Measurements from ENCODE around the gene MAP3K3.

The MAP3K3 gene

DNA sequence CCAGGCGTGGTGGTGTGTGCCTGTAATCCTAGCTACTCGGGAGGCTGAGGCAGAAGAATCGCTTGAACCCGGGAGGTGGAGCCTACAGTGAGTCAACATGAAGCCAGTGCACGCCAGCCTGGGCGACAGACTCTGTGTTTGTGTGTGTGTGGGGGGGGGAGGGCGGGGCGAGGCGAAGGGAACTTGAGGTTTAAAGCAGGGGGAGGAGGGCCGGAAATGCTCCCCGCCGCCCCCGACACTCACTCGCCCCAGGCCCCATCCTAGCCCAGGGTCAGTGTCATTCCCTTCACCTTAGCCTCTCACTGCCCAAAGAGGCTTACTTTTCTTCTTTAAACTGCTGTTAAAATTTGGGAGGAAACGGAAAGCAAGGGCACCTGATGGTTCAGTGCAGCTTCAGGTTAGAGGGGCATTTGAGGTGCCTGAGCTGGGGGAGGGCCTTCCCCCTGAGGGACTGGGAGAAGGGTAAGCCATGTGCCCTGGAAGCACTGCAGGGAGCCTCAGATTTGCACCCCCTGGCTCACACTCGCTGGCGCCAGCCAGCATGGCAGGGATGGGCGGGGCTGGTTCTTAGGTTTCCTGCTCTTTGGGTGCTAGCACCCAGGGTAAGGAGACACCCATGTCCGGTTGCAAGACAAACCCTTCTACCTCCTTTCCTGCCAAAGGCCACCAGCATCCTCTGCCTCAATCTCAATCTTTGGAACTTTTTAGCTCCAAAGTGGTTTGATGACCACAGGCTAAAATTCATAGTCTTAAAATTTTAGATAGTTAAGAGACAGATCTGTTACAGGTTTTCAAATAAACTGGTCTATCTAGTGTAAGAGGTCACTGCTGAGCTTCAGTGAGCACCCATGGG lies 79.9 kb downstream of the MAP3K3 start:
- TF ChIP-seq, protein P1, sequence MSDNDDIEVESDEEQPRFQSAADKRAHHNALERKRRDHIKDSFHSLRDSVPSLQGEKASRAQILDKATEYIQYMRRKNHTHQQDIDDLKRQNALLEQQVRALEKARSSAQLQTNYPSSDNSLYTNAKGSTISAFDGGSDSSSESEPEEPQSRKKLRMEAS (IDR thresholded peaks at IDR 0.05) = no peak
- TF ChIP-seq NFIC (IDR thresholded peaks at IDR 0.05) (no peak), CREB1 (IDR thresholded peaks at IDR 0.05; ENCODE audit: low read depth) (no peak), TCF12 (IDR thresholded peaks at IDR 0.05; ENCODE audit: low read depth) (no peak), TEAD4 (IDR thresholded peaks at IDR 0.05) (no peak)

- no peak for TF ChIP-seq CREB1 (IDR thresholded peaks at IDR 0.05; ENCODE audit: low read depth)
- no peak for TF ChIP-seq CEBPB (IDR thresholded peaks at IDR 0.05)
- no peak for TF ChIP-seq TCF12 (IDR thresholded peaks at IDR 0.05; ENCODE audit: low read depth)
- TF ChIP-seq RAD21 (IDR thresholded peaks at IDR 0.05; ENCODE audit: low read depth) = no peak
- no peak for TF ChIP-seq NFIC (IDR thresholded peaks at IDR 0.05)
- no peak for TF ChIP-seq EGR1 (IDR thresholded peaks at IDR 0.05)
- no peak for TF ChIP-seq EP300 (IDR thresholded peaks at IDR 0.05; ENCODE audit: borderline replicate concordance)
- TF ChIP-seq FOXM1 (IDR thresholded peaks at IDR 0.05; ENCODE audit: borderline replicate concordance, low read depth) = no peak
- TF ChIP-seq YY1 (IDR thresholded peaks at IDR 0.05; ENCODE audit: low read depth) = no peak
- no peak for TF ChIP-seq REST (IDR thresholded peaks at IDR 0.05; ENCODE audit: low read depth)
- TF ChIP-seq ZBTB7A (IDR thresholded peaks at IDR 0.05; ENCODE audit: low read depth) = no peak
- TF ChIP-seq, protein P1 (IDR thresholded peaks at IDR 0.05) = no peak
- TF ChIP-seq TEAD4 (IDR thresholded peaks at IDR 0.05) = no peak
- TF ChIP-seq TAF1 (IDR thresholded peaks at IDR 0.05; ENCODE audit: low read depth) = no peak
- no peak for TF ChIP-seq USF1 (IDR thresholded peaks at IDR 0.05)
These were observed 80.5 kb downstream of the MAP3K3 start for GRCh38 chr17:63702721-63703015.

- TF ChIP-seq FOXM1 (IDR thresholded peaks at IDR 0.05; ENCODE audit: borderline replicate concordance, low read depth) (no peak), TCF12 (IDR thresholded peaks at IDR 0.05; ENCODE audit: low read depth) (no peak), EP300 (IDR thresholded peaks at IDR 0.05; ENCODE audit: borderline replicate concordance) (no peak), CEBPB (IDR thresholded peaks at IDR 0.05) (no peak), USF1 (IDR thresholded peaks at IDR 0.05) (no peak), NFIC (IDR thresholded peaks at IDR 0.05) (no peak), ZBTB7A (IDR thresholded peaks at IDR 0.05; ENCODE audit: low read depth) (no peak), TAF1 (IDR thresholded peaks at IDR 0.05; ENCODE audit: low read depth) (no peak), REST (IDR thresholded peaks at IDR 0.05; ENCODE audit: low read depth) (no peak), RAD21 (IDR thresholded peaks at IDR 0.05; ENCODE audit: low read depth) (no peak), YY1 (IDR thresholded peaks at IDR 0.05; ENCODE audit: low read depth) (no peak), TEAD4 (IDR thresholded peaks at IDR 0.05) (no peak), CREB1 (IDR thresholded peaks at IDR 0.05; ENCODE audit: low read depth) (no peak), EGR1 (IDR thresholded peaks at IDR 0.05) (no peak)
- TF ChIP-seq, protein P1 (IDR thresholded peaks at IDR 0.05) = no peak
These were observed 80.8 kb downstream of the MAP3K3 start for GRCh38 chr17:63703029-63703428.

DNA sequence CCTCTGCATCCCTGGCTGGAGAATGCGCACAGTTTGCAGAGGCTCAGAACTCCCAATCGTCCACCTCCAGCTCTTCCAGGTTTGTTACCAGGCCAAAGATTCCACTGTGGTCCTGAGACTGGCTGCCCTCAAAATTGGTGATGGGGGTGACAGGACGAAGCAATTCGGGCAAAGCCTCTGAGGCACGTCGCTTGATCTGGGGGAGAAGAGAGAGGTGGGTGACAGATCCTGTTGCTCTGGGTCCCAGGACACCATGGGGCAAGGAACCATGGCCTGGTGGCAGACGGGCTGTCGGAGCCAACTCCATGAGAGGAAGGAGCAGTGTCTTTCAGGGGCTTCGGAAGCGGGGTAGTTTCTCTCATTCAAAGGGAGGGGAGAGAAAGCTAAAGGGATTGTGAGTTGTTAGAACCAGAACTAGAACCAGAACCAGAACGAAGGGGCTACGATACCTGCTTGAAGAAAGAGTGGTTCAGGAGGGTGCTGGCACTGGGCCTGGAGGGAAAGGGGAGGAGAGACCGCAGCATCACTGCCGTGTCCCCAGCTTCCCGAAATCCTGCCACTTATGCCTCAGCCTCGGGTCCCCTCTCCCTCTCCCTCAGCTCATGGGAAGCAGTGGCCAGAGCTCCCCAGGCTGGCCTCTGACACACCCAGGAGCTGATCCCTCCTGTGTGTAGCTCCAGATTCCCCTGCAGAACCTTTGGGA lies 81.5 kb downstream of the MAP3K3 start:
- TF ChIP-seq, protein P1 (IDR thresholded peaks at IDR 0.05) = no peak
- no peak for TF ChIP-seq CEBPB (IDR thresholded peaks at IDR 0.05)
- no peak for TF ChIP-seq ZBTB7A (IDR thresholded peaks at IDR 0.05; ENCODE audit: low read depth)
- no peak for TF ChIP-seq EGR1 (IDR thresholded peaks at IDR 0.05)
- no peak for TF ChIP-seq FOXM1 (IDR thresholded peaks at IDR 0.05; ENCODE audit: borderline replicate concordance, low read depth)
- TF ChIP-seq TCF12 (IDR thresholded peaks at IDR 0.05; ENCODE audit: low read depth) = no peak
- TF ChIP-seq EP300 (IDR thresholded peaks at IDR 0.05; ENCODE audit: borderline replicate concordance) = no peak
- TF ChIP-seq TEAD4 (IDR thresholded peaks at IDR 0.05) = no peak
- no peak for TF ChIP-seq TAF1 (IDR thresholded peaks at IDR 0.05; ENCODE audit: low read depth)
- TF ChIP-seq CREB1 (IDR thresholded peaks at IDR 0.05; ENCODE audit: low read depth) = no peak
- no peak for TF ChIP-seq USF1 (IDR thresholded peaks at IDR 0.05)
- TF ChIP-seq RAD21 (IDR thresholded peaks at IDR 0.05; ENCODE audit: low read depth) = no peak
- TF ChIP-seq YY1 (IDR thresholded peaks at IDR 0.05; ENCODE audit: low read depth) = no peak
- TF ChIP-seq NFIC (IDR thresholded peaks at IDR 0.05) = no peak
- TF ChIP-seq REST (IDR thresholded peaks at IDR 0.05; ENCODE audit: low read depth) = no peak
